ENCODE results near the gene RIOK2. TPM values are rescaled to one million over a fixed set of nuclear protein-coding genes. Genes with fewer than 3 reads are reported as not detected.

The RIOK2 gene
- total and polyA plus RNA-seq, 9 of the 15 experiments (the other 6 are each of a cell fraction or from before 2014, with no cell fraction given), result 22.9 to 97.6 (median 47.8) TPM

DNA sequence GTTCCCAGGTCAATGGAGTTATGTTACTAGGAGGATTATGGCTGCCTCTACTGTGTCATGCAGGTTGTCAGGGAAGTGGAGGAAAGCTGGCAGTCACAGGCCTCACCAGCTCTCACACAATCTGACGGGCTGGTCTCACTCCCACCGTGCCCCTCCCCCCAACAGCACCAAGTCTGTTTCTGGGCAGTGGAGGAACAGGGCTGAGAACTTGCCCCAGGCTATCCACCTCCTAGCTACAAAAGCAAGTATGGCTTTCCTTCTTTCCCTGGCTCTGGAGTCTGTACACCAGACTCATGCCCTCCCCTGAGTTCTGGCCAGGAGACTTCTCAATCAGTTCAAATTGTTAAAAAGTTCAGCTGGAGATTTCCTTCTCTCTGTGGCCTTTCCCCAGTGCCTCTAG is 25.7 kb upstream of the RIOK2 start (continued):
- no peak for TF ChIP-seq ZSCAN32 (CRISPR knock-in tag; IDR thresholded peaks at IDR 0.05)

DNA sequence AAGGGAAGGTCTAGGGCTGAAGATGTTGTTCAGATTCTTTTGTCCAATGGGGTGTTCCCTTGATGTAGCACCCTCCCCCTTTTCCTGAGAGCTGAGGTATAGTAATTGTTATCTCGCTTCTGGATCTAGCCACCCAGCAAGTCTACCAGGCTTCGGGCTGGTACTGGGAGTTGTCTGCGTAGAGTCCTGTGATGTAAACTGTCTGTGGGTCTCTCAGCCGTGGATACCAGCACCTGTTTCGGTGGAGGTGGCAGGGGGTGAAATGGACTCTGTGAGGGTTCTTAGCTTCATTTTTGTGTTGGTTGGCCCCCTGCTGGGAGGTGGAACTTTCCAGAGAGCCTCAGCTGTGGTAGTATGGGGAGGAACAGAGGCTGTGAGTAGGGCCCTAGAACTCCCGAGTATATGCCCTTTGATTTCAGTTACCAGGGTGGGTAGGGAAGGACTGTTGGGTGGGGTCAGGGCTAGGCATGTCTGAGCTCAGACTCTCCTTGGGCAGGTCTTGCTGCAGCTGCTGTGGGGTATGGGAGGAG is 25.2 kb upstream of the RIOK2 start:
- no peaks in the 10 kb centered on the region for H3K27me3 ChIP-seq (ENCODE audit: control insufficient read depth in 2 of 2, insufficient read depth in 2 of 2, low read length in 2 of 2)
- CTCF ChIA-PET (ENCODE audit: low intra/inter-chr PET ratio), result no interaction called here
- in situ Hi-C loops (cut with MboI) (no loop called here), intact Hi-C loops (cut with micrococcal nuclease) (no loop called here)
- no peak for FAIRE-seq
- H3K79me2 ChIP-seq (ENCODE audit: control insufficient read depth, insufficient read depth, low read length), result no peaks in the 10 kb centered on the region
- H3K9ac ChIP-seq (ENCODE audit: insufficient read depth in 1 of 2, low read depth in 2 of 2, low read length in 2 of 2), result no peak overlapping the region
- no TSS peak for BruUV-seq (replicated peaks)
- no peaks in the 10 kb centered on the region for H3K4me1 ChIP-seq (replicated peaks in 1 of 2; ENCODE audit: control insufficient read depth in 2 of 2, insufficient read depth in 2 of 2, low read length in 2 of 2)
- no peak overlapping the region for H3K4me2 ChIP-seq (ENCODE audit: insufficient read depth, low read length)
- H3K4me3 ChIP-seq, result no peak overlapping the region
- H3K9me1 ChIP-seq (ENCODE audit: control insufficient read depth, insufficient read depth, low read length), result no peaks in the 10 kb centered on the region
- H3K27ac ChIP-seq (ENCODE audit: extremely low read depth, low read depth, low read length), result no peak overlapping the region
- no peaks in the 10 kb centered on the region for H3K9me3 ChIP-seq (replicated peaks; ENCODE audit: control insufficient read depth, insufficient read depth, low read depth, low read length)
- H4K20me1 ChIP-seq (replicated peaks; ENCODE audit: control insufficient read depth, insufficient read depth, low read length), result no peaks in the 10 kb centered on the region
- H3K36me3 ChIP-seq (ENCODE audit: control insufficient read depth, insufficient read depth, low read length), result no peaks in the 10 kb centered on the region
- POLR2A ChIA-PET, result interaction anchor here (0.7 kb wide), 1 partner anchor 45 kb away, joined by 3 read pairs; no protein-coding TSS in a partner anchor
- no peak for ATAC-seq
- no peak for DNase-seq (ENCODE audit: extremely low read depth in 1 of 4, low spot score in 3 of 4)
- WGBS (ENCODE audit: insufficient coverage, low coverage, missing lambda C conversion rate), result 22% methylated on average over 6 of the region's 6 CpGs
- H2AFZ ChIP-seq (ENCODE audit: low read depth, low read length), result no peak overlapping the region
- TF ChIP-seq BRD9 (IDR thresholded peaks at IDR 0.05; ENCODE audit: low read depth, partially characterized antibody), result no peak
- no peak for TF ChIP-seq HDAC2 (IDR thresholded peaks at IDR 0.05)
- TF ChIP-seq ESRRA (IDR thresholded peaks at IDR 0.05; ENCODE audit: borderline replicate concordance, low read depth), result no peak
- no peak for TF ChIP-seq C11orf30 (IDR thresholded peaks at IDR 0.05; ENCODE audit: low read depth)
- TF ChIP-seq BMI1 (IDR thresholded peaks at IDR 0.05; ENCODE audit: low read length), result no peak
- TF ChIP-seq SLC30A9 (CRISPR knock-in tag; IDR thresholded peaks at IDR 0.05), result no peak
- no peak for TF ChIP-seq ZNF589 (CRISPR knock-in tag; IDR thresholded peaks at IDR 0.05; ENCODE audit: low read depth)

All from K562 (cell line).